Brain microvascular endothelial cell (primary cell): ENCODE measurements around the gene ZNF519.
A peak's percentile ranks its signal among the peaks of the same experiment; 100 is the strongest.

Source experiments
- DNase-seq: peaks from one replicate; pipeline ENCODE4 v3.0.0-alpha.2; 2020
- H3K27ac ChIP-seq: fragments of 250-450 bp; sonication (Bioruptor Pico); 2 replicates; pipeline ENCODE4 v1.5.1; 2020; ENCODE audit warnings: mild to moderate bottlenecking, moderate library complexity
- H3K27me3 ChIP-seq: fragments of 250-450 bp; sonication (Bioruptor Pico); replicated peaks from 2 replicates; pipeline ENCODE4 v1.5.1; 2020; ENCODE audit warnings: mild to moderate bottlenecking
- H3K36me3 ChIP-seq: fragments of 250-450 bp; sonication (Bioruptor Pico); replicated peaks from 2 replicates; pipeline ENCODE4 v1.5.1; 2020; ENCODE audit warnings: mild to moderate bottlenecking
- H3K4me3 ChIP-seq: 2 replicates; pipeline ENCODE4 v1.5.1; 2011; ENCODE audit warnings: low read depth, mild to moderate bottlenecking, control low read depth, low read length, moderate library complexity
- in situ Hi-C: cut with HindIII; loops from 2 replicates; pipeline ENCODE4 v1.10.0; 2017; ENCODE audit warnings: low sequenced_read_pairs, low pct_ligation_motif_present
- TF ChIP-seq, protein P1 (sequence below): IDR thresholded peaks from 2 replicates; pipeline ENCODE4 v1.5.1; 2011; ENCODE audit warnings: low read depth, mild to moderate bottlenecking, moderate library complexity, low read length, control low read depth, inconsistent platforms; ENCODE audit errors: missing control alignments

The ZNF519 gene

DNA sequence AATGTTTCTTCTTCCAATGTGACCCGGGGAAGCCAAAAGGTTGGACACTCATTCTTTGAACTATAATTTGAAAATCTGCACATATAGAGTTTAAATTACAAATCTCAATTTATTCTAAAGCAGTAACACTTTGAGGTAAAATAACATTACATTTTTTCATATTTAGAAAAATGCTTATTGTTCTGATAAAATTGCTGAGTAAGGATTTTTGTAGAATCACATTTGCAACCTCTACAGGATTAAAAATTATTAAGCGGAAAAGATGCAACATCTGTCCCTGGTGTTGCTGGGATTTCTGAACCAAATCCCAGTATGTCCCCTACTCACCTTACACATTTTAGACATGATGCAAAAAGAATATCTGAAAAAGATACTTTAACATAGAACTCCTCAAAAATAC lies 10.1 kb downstream of the ZNF519 start:
- no peak for DNase-seq
- H3K36me3 ChIP-seq, result no peaks in the 10 kb centered on the region
- in situ Hi-C loops, result no loop called here
- TF ChIP-seq, protein P1, sequence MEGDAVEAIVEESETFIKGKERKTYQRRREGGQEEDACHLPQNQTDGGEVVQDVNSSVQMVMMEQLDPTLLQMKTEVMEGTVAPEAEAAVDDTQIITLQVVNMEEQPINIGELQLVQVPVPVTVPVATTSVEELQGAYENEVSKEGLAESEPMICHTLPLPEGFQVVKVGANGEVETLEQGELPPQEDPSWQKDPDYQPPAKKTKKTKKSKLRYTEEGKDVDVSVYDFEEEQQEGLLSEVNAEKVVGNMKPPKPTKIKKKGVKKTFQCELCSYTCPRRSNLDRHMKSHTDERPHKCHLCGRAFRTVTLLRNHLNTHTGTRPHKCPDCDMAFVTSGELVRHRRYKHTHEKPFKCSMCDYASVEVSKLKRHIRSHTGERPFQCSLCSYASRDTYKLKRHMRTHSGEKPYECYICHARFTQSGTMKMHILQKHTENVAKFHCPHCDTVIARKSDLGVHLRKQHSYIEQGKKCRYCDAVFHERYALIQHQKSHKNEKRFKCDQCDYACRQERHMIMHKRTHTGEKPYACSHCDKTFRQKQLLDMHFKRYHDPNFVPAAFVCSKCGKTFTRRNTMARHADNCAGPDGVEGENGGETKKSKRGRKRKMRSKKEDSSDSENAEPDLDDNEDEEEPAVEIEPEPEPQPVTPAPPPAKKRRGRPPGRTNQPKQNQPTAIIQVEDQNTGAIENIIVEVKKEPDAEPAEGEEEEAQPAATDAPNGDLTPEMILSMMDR, result no peak
- H3K27me3 ChIP-seq, result no peaks in the 10 kb centered on the region
- H3K4me3 ChIP-seq, result no peak overlapping the region
- H3K27ac ChIP-seq, result no peak overlapping the region

DNA sequence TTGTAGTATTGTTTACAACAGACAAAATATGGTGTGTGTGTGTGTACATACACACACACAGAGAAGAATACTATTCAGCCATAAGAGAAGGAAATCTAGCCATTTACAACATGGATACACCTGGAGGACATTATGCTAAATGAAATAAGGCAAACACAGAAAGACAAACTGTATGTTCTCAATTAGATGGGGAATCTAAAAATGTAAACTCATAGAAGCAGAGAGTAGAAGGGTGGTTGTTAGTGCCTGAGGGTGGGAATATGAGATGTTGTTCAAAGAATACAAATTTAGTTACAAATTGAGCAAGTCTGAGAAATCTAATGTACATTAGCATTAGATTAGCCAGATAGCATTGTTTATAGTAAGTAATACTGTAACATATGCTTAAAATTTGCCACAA lies 11.3 kb downstream of the ZNF519 start:
- no peak overlapping the region for H3K27ac ChIP-seq
- no peak for DNase-seq
- in situ Hi-C loops, result no loop called here
- H3K36me3 ChIP-seq, result no peaks in the 10 kb centered on the region
- H3K27me3 ChIP-seq, result no peaks in the 10 kb centered on the region
- H3K4me3 ChIP-seq, result no peak overlapping the region
- TF ChIP-seq, protein P1, result no peak

DNA sequence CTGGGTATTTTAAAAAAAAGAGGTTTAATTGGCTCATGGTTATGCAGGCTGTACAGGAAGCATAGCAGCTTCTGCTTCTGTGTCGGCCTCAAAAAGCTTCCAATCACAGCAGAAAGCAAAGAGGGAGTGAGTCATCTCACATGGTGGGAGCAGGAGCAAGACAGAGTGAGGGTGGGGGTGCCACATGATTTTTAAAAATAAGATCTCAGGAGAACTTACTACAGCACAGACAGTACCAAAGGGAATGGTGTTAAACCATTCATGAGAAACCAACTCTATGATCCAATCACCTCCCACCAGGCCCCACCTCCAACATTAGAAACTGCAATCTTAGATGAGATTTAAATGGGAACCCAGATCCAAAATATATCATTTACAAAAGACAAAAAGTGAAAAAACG lies 14.6 kb downstream of the ZNF519 start:
- H3K27me3 ChIP-seq, result no peaks in the 10 kb centered on the region
- TF ChIP-seq, protein P1, result no peak
- no peak overlapping the region for H3K27ac ChIP-seq
- no peak overlapping the region for H3K4me3 ChIP-seq
- in situ Hi-C loops, result no loop called here
- no peaks in the 10 kb centered on the region for H3K36me3 ChIP-seq
- DNase-seq, result peak; percentile 12

DNA sequence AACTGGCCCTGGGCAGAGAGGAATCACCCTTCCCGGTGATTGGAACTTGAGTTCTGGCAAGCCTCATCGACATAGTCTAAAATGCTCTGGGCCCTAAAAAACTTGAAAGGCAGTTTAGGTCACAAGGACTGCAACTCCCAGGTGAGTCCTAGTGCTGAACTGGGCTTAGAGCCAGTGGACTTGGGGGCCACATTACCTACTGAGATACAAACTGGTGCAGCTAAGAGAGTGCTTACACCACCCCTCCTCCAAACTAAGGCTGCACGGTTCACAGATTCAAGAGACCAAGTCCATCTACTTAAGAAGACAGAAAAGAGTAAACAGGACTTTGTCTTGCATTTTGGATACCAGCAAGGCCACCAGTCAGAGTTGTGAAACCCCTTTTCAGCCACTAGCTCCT lies 25.3 kb downstream of the ZNF519 start:
- H3K36me3 ChIP-seq, result no peaks in the 10 kb centered on the region
- H3K4me3 ChIP-seq, result no peak overlapping the region
- in situ Hi-C loops, result no loop called here
- no peaks in the 10 kb centered on the region for H3K27me3 ChIP-seq
- H3K27ac ChIP-seq, result no peak overlapping the region
- DNase-seq, result no peak
- TF ChIP-seq, protein P1, result no peak

DNA sequence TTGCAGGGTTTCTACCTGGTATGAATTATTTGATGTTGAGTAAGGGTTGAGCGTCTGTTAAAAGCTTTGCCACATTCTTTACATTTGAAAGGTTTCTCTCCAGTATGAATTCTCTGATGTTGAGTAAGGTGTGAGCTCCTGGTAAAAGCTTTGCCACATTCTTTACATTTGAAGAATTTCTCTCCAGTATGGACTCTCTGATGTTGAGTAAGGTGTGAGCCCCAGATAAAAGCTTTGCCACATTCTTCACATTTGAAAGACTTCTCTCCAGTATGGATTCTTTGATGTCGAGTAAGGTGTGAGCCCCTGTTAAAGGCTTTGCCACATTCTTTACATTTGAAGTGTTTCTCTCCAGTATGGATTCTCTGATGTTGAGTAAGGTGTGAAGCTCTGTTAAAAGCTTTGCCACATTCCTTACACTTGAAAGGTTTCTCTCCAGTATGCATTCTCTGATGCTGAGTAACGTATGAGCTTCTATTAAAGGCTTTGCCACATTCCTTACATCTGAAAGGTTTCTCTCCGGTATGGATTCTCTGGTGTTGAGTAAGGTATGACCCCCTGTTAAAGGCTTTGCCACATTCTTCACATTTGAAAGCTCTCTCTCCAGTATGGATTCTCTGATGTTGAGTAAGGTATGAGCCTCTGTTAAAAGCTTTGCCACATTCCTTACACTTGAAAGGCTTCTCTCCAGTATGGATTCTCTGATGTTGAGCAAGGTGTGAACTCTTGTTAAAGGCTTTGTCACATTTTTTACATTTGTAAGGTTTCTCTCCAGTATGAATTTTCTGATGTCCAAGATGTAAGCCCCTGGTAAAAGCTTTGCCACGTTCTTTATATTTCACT lies 27.1 kb downstream of the ZNF519 start:
- H3K36me3 ChIP-seq, result no peaks in the 10 kb centered on the region
- H3K4me3 ChIP-seq, result no peak overlapping the region
- H3K27ac ChIP-seq, result no peak overlapping the region
- no peaks in the 10 kb centered on the region for H3K27me3 ChIP-seq
- in situ Hi-C loops, result no loop called here
- DNase-seq, result no peak
- TF ChIP-seq, protein P1, result no peak

DNA sequence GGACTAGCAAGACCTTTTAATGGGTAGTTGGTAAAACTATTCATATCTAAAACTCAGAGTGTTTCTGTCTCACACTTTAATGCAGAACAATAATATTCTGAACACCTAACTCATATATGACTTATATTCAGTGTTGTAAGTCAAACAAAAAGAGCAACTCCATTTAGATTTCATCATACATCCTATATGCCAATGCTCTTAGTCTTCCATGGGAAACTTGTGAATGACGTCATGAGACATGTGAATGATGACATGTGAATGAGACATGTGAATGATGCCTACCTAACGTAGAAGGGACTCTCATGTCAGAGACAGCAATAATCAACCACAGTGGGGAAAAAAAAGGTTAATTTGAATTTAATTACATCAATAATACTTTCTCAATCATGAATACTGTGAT lies 28.0 kb downstream of the ZNF519 start:
- TF ChIP-seq, protein P1, result no peak
- in situ Hi-C loops, result no loop called here

More for the DNA sequence above, 28.0 kb downstream of the ZNF519 start:
- no peak overlapping the region for H3K27ac ChIP-seq
- H3K27me3 ChIP-seq, result no peaks in the 10 kb centered on the region
- H3K36me3 ChIP-seq, result no peaks in the 10 kb centered on the region
- H3K4me3 ChIP-seq, result no peak overlapping the region
- no peak for DNase-seq
